ENCODE measurements around the gene TOR1B. TPM values are rescaled to one million over a fixed set of nuclear protein-coding genes. Genes with fewer than 3 reads are reported as not detected.

TOR1B gene
- total RNA-seq, 1 donor from 2014 or later = 18.0 TPM

GRCh38 chr9:129841071-129841470 lies 38.1 kb downstream of the TOR1B start:
- no peak for DNase-seq (ENCODE audit: low read depth, low spot score)
- no peaks in the 10 kb centered on the region for H3K36me3 Mint-ChIP-seq (ENCODE audit: low read depth)
- TF ChIP-seq CTCF (conservative IDR thresholded peaks at IDR 0.05) = no peak
- no peaks in the 10 kb centered on the region for H3K27me3 Mint-ChIP-seq (ENCODE audit: low read depth)
- H3K4me3 Mint-ChIP-seq = peak overlapping the region; percentile 24
- no peak overlapping the region for H3K27ac Mint-ChIP-seq (ENCODE audit: unreplicated experiment)
- H3K9me3 Mint-ChIP-seq = no peaks in the 10 kb centered on the region
- peaks cover 20% of the 10 kb centered on the region for H3K4me1 Mint-ChIP-seq

GRCh38 chr9:129845373-129845772 lies 42.4 kb downstream of the TOR1B start:
- Mint-ChIP-seq H3K27me3 (ENCODE audit: low read depth) (no peaks in the 10 kb centered on the region), H3K27ac (ENCODE audit: unreplicated experiment) (peak overlapping the region; percentile 67), H3K4me3 (no peak overlapping the region), H3K4me1 (peaks cover 6% of the 10 kb centered on the region), H3K36me3 (ENCODE audit: low read depth) (no peaks in the 10 kb centered on the region), H3K9me3 (no peaks in the 10 kb centered on the region)
- no peak for TF ChIP-seq CTCF (conservative IDR thresholded peaks at IDR 0.05)
- DNase-seq (ENCODE audit: low read depth, low spot score) = no peak

- Mint-ChIP-seq H3K36me3 (ENCODE audit: low read depth) (no peaks in the 10 kb centered on the region), H3K9me3 (no peaks in the 10 kb centered on the region), H3K4me3 (no peak overlapping the region), H3K27ac (ENCODE audit: unreplicated experiment) (no peak overlapping the region), H3K27me3 (ENCODE audit: low read depth) (no peaks in the 10 kb centered on the region), H3K4me1 (no peaks in the 10 kb centered on the region)
- TF ChIP-seq CTCF (conservative IDR thresholded peaks at IDR 0.05) = no peak
- DNase-seq (ENCODE audit: low read depth, low spot score) = no peak
Measured at GRCh38 chr9:129848712-129849441, 45.9 kb downstream of the TOR1B start.

GRCh38 chr9:129849901-129850300 lies 46.9 kb downstream of the TOR1B start:
- Mint-ChIP-seq H3K4me3 (no peak overlapping the region), H3K36me3 (ENCODE audit: low read depth) (peaks cover 4% of the 10 kb centered on the region), H3K27me3 (ENCODE audit: low read depth) (no peaks in the 10 kb centered on the region), H3K9me3 (no peaks in the 10 kb centered on the region), H3K4me1 (no peaks in the 10 kb centered on the region), H3K27ac (ENCODE audit: unreplicated experiment) (no peak overlapping the region)
- no peak for DNase-seq (ENCODE audit: low read depth, low spot score)
- TF ChIP-seq CTCF (conservative IDR thresholded peaks at IDR 0.05) = no peak

- DNase-seq (ENCODE audit: low read depth, low spot score) = no peak
- Mint-ChIP-seq H3K27ac (ENCODE audit: unreplicated experiment) (no peak overlapping the region), H3K4me3 (no peak overlapping the region), H3K9me3 (no peaks in the 10 kb centered on the region), H3K36me3 (ENCODE audit: low read depth) (peaks cover 4% of the 10 kb centered on the region), H3K4me1 (no peaks in the 10 kb centered on the region), H3K27me3 (ENCODE audit: low read depth) (no peaks in the 10 kb centered on the region)
- TF ChIP-seq CTCF (conservative IDR thresholded peaks at IDR 0.05) = no peak
Measured at GRCh38 chr9:129850821-129851550, 48.0 kb downstream of the TOR1B start.
